Measurements from ENCODE around the gene SORCS2. TPM values are rescaled to one million over a fixed set of nuclear protein-coding genes. Genes with fewer than 3 reads are reported as not detected.

SORCS2 gene
- total RNA-seq, 1 donor = 0.27 TPM

DNA sequence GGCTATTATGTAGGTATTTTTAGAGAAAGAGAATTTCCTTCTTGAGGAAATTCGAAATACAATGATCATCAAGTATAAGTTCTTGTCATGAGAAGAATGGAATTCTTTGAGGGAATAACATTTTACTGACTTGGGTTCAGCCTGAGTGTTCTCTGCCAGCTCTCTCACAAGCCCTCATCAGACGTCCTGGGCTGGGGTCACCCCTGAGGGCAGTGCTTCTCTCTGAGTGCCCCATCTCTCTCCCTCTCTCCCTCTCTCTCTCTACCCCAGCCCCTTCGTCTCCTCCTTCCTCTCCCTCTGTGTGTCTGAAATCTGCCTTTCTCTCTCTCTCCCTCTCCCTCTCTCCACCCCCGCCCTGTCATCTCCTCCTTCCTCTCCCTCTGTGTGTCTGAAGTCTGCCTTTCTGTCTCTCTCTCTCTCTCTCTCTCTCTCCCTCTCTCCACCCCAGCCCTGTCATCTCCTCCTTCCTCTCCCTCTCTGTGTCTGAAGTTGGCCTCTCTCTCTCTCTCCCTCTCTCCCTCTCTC is 484.1 kb downstream of the SORCS2 start:
- TF ChIP-seq, protein P1, sequence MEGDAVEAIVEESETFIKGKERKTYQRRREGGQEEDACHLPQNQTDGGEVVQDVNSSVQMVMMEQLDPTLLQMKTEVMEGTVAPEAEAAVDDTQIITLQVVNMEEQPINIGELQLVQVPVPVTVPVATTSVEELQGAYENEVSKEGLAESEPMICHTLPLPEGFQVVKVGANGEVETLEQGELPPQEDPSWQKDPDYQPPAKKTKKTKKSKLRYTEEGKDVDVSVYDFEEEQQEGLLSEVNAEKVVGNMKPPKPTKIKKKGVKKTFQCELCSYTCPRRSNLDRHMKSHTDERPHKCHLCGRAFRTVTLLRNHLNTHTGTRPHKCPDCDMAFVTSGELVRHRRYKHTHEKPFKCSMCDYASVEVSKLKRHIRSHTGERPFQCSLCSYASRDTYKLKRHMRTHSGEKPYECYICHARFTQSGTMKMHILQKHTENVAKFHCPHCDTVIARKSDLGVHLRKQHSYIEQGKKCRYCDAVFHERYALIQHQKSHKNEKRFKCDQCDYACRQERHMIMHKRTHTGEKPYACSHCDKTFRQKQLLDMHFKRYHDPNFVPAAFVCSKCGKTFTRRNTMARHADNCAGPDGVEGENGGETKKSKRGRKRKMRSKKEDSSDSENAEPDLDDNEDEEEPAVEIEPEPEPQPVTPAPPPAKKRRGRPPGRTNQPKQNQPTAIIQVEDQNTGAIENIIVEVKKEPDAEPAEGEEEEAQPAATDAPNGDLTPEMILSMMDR (IDR thresholded peaks at IDR 0.05; ENCODE audit: insufficient read depth, low read length) = no peak
- DNase-seq (ENCODE audit: low read depth) = no peak
- H3K4me3 ChIP-seq (ENCODE audit: low read depth, low read length) = no peak overlapping the region

DNA sequence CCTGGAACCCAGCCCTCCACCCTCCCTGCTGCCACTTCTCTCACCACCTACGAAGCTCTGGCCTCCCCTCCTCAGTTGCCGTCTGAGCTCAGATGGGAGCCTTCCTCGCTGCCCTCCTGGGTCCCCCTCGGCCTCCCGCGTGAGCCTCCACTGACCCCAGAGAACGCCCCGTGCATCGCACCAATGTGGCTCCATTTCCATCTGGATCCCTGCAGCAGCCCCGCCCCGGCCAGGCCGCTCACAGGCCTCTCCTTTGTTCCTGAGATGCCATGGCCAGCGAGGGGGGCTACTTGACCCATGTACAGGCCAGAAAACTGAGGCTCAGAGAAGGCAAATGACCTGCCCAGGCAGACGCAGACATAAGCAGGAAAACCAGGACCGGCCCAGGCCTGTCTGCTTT is 484.7 kb downstream of the SORCS2 start:
- TF ChIP-seq, protein P1 (IDR thresholded peaks at IDR 0.05; ENCODE audit: insufficient read depth, low read length) = no peak
- no peak for DNase-seq (ENCODE audit: low read depth)
- no peak overlapping the region for H3K4me3 ChIP-seq (ENCODE audit: low read depth, low read length)

DNA sequence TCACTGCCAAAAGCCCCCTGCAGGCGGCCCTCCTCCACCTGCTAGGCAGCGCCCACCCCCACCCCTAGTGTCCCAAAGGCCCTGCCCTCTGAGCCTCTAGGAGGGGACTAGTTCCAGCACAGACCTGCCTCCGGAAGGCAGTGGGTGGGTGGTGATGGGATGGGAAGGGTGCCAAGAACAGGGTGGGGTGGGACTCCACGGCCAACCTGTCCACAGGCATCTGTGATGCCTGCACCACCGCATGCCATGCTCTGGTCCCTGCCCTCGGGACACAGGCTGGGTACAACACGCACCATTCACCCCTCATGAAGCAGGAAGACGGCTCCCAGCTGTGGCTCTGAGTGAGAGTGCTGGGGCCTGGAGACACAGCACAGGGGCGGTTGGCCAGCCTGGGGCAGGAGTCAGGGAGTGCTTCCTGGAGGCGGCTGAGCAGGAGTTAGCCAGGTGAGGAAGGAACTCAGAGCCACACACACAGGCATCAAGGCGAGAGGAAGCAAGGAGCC is 485.5 kb downstream of the SORCS2 start:
- TF ChIP-seq, protein P1 (IDR thresholded peaks at IDR 0.05; ENCODE audit: insufficient read depth, low read length) = no peak
- DNase-seq (ENCODE audit: low read depth) = no peak
- H3K4me3 ChIP-seq (ENCODE audit: low read depth, low read length) = no peak overlapping the region

DNA sequence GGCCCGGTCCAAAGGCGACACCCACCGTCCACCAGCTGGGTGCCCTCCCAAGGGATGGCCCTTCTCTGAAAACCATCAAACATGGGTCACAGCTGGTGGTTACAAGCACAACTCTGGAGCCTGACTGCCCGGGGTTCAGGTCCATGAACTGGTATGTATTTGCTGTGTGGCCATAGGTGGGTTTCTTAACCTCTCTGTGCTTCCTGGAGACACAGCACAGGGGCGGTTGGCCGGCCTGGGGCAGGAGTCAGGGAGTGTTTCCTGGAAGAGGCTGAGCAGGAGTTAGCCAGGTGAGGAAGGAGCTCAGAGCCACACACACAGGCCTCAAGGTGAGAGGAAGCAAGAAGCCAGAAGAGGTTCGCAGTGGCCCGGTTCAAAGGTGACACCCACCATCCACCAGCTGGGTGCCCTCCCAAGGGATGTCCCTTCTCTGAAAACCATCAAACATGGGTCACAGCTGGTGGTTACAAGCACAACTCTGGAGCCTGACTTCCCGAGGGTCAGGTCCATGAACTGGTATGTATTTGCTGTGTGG is 486.0 kb downstream of the SORCS2 start:
- TF ChIP-seq, protein P1 (IDR thresholded peaks at IDR 0.05; ENCODE audit: insufficient read depth, low read length) = no peak
- no peak overlapping the region for H3K4me3 ChIP-seq (ENCODE audit: low read depth, low read length)
- DNase-seq (ENCODE audit: low read depth) = no peak

DNA sequence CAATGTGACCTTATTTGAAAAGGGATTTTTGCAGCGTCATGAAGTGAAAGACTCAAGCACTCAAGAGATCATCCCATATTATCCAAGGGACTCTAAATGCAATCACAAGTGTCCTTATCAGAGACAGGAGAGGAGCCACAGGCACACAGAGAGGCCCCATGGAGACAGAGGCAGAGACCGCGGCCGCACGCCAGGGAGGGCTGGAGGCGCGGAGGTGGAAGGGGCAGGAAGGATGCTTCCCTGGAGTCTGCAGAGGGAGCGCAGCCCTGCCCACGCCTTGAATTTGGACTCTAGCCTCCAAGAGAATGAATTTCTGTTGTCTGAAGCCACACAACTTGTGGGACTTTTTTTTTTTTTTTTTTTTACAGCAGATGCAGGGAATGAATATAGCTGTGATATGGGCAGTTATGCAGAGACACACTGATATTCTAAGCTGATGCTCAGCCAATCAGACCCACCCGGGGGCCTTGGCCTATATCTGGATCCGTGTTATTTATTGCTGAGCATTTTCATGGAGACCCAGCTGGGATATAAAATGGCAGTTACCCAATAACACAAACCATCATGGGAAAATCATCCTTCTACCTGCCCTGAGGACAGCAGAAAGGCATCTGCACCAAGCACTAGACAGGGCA is 487.2 kb downstream of the SORCS2 start:
- TF ChIP-seq, protein P1 (IDR thresholded peaks at IDR 0.05; ENCODE audit: insufficient read depth, low read length) = no peak
- no peak overlapping the region for H3K4me3 ChIP-seq (ENCODE audit: low read depth, low read length)
- no peak for DNase-seq (ENCODE audit: low read depth)

DNA sequence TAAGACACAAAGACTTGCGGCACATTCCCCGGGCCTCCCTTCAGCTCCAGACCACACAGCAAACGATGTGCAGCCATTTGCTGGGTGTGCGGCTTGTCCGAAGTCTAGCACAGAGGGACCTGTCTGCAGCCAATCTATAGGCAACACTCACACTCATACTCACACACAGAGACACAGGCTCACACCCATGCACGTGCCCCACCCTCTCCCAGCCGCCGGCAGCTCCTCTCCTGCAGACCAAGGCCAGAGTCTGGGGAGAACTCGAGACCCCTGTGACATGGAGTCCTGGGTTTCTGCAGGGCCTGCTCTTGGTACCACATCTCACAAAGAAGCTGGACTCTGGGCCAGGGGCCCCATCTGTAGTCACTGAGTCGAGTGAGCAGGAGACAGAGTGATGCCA is 487.8 kb downstream of the SORCS2 start:
- no peak for DNase-seq (ENCODE audit: low read depth)
- no peak overlapping the region for H3K4me3 ChIP-seq (ENCODE audit: low read depth, low read length)
- TF ChIP-seq, protein P1 (IDR thresholded peaks at IDR 0.05; ENCODE audit: insufficient read depth, low read length) = no peak
